ENCODE measurements around the gene DTX3.
"Not testable (repeated sequence)": the region's sequence is repeated elsewhere in the genome, so short reads cannot be mapped to it uniquely, and the experiment has no call there.

Gene DTX3

GRCh38 chr12:57632958-57633840 lies 28.6 kb downstream of the DTX3 start, which contains the start of gene B4GALNT1:
Gene B4GALNT1, minus strand, starts transcription at chr12:57633201. Its CDS starts 1,069 bp downstream, at chr12:57632132.
- DNase-seq: peak; percentile 69

GRCh38 chr12:57636731-57637130 lies 32.1 kb downstream of the DTX3 start:
- DNase-seq: not testable (repeated sequence)

GRCh38 chr12:57637364-57637763 lies 32.7 kb downstream of the DTX3 start:
- DNase-seq: no peak

DNA sequence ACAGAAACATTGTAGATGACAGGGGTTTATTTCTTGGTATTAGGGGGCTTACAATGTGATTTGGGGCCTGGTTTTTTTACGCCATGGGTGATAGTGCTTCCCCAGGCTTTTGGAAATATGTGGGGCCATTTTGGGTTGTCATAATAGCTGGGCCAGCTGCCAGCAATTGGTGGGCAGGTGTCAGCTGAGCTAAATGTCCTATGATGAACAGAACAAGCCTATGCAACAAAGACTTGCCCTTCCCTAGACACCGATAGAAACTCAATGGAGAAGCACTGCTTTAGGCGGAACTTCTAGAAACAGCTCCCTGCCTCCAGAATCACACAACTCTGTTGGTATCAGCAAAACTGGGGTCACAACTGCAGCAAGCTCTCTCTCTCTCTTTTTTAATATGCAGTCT lies 33.5 kb downstream of the DTX3 start:
- DNase-seq: no peak

DNA sequence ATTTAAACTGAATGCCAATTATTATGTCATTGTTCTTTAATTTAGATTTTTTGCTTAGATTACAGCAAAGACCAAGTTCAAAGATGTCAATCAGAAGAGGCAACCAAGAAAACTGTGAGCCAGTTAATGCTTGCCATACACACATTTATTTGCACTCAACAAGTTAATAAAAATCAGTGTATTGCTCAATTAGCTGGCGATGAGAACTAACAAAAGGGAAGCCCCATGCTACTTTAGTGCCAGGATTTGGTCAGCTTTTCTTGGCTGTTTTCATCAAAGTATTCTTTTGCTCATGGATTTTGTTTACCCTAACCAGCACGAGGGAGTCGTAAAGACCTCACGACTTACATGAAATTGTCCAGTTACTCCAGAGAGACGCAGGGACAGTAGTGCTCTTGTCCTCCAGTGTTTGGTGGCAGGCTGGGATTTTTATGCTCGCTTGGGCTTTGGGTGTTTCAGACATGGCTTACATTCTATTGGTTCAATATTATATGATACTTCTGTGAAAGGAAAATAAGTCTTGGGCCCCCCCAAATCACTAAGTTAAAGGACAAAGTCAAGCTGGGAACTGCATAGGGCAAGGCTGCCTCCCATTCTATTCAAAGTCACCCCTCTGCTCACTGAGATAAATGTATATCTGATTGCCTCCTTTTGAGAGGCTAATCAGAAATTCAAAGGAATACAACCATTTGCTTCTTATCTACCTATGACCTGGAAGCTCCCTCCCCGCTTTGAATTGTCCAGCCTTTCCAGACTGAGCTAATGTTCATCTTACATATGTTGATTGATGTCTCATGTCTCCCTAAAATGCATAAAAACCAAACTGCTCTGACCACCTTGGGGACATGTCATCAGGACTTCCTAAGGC lies 35.8 kb downstream of the DTX3 start:
- no peak for DNase-seq

GRCh38 chr12:57641699-57642442 lies 37.2 kb downstream of the DTX3 start:
- DNase-seq: no peak

DNA sequence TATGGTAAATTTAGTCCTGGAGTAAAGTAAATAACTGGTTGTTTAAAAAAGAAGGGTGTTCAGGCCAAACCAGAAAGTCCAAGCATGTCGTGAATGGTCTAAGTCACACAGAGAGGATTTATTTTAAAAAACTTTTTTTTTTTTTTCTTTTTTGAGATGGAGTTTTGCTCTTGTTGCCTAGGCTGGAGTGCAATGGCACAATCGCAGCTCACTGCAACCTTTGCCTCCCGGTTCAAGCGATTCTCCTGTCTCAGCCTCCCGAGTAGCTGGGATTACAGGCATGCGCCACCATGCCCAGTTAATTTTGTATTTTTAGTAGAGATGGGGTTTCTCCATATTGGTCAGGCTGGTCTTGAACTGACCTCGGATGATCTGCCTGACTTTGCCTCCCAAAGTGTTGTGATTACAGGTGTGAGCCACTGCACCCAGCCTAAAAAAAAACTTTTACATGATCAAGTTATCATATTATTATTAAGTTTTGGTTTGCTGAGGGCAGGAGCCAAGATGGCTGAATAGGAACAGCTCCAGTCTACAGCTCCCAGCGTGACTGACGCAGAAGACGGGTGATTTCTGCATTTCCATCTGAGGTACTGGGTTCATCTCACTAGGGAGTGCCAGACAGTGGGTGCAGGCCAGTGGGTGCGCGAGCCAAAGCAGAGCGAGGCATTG lies 41.5 kb downstream of the DTX3 start:
- DNase-seq: not testable (repeated sequence)

- not testable (repeated sequence) for DNase-seq
These were observed 42.0 kb downstream of the DTX3 start for GRCh38 chr12:57646659-57647049.

- DNase-seq: no peak
These were observed 49.4 kb downstream of the DTX3 start for GRCh38 chr12:57654042-57654441.

DNA sequence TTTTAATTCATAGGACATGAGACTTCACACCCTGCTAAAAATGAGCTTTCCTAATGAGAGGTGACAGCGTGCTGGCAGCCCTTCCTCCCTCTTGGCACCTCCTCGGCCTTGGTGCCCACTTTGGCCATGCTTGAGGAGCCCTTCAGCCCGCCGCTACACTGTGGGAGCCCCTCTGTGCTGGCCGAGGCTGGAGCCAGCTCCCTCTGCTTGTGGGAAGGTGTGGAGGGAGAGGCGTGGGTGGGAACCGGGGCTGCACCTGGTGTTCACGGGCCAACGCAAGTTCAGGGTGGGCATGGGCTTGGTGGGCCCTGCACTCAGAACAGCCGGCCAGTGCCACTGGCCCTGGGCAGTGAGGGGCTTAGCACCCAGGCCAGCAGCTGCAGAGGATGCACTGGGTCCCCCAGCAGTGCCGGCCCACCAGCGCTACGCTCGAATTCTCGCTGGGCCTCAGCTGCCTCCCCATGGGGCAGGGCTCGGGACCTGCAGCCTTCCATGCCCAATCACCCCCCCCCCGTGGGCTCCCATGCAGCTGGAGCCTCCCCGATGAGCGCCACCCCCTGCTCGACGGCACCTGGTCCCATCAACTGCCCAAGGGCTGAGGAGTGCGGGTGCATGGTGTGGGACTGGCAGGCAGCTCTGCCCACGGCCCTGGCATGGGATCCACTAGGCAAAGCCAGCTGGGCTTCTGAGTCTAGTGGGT lies 51.1 kb downstream of the DTX3 start:
- DNase-seq: no peak

GRCh38 chr12:57656408-57656807 lies 51.8 kb downstream of the DTX3 start:
- not testable (repeated sequence) for DNase-seq

- no peak for DNase-seq
These were observed 53.1 kb downstream of the DTX3 start for GRCh38 chr12:57657744-57658143.

DNA sequence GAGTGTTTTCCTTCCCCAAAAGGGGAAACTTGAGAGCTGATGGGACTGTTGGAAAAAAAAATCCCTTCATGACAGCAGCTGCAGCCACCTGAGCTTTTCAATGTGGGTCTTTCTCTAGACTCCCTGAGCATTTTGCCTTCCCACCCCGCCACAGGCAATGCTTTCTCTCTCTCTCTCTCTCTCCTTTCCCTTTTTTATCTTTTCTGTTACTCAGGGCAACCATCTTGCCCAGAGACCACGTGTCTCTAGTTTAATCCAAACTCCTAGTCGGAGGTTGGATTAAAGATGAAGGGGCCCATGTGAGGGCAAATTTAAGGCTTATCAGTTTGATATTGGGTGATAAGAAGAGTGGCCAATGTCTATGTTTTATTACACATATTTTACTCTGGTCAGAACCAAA lies 54.3 kb downstream of the DTX3 start:
- no peak for DNase-seq
